ENCODE results near the gene GMIP.

Gene GMIP

DNA sequence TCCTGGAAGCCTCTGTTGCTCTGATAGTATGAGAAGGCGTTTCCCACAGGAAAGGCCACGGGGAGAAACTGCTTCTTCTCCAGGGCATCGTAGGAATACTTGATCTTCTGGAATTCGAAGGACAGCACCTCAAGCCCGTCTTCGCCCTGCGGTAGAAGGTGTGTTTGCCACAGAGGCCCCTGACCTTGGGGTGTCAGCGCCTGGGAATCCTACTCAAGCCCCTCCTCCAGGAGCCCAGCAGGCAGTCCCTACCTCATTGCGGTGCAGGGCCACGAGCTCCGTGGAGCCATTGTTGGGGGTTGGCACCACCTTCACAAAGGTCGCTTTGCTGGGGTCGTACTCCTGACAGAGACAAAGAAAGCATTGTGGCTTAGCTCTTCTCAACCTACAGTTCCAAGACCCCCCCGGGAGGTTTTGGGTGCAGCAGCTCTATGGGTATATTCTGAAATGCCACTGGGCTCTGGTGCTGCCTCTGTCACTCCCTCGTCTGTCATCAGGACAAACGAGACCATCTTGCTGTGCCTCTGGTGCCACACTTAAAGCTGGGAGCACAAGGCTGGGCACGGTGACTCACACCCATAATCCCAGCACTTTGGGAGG, 16.3 kb upstream of the GMIP start:
- DNase-seq = no peak

DNA sequence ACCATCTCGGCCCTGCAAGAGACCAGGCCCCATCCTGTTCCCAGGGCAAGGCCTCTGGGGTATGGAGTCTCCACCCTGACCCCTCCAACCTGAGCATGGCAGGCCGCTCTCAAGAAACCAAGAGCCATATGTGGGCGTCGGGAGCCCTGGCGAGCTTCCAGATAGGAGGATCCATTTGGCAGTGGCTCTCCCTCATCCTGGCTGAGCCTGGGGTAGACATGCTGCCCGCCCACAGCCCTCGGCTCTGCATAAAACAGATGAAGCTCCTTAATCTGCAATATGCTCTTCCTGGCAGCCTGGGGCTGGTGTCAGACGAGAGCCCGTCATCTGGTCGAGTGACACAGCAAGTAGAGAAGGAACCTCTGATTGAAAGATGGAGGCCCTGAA, 13.9 kb upstream of the GMIP start:
- no peak for DNase-seq

- no peak for DNase-seq
Measured at GRCh38 chr19:19656451-19657396, 13.3 kb upstream of the GMIP start.

DNA sequence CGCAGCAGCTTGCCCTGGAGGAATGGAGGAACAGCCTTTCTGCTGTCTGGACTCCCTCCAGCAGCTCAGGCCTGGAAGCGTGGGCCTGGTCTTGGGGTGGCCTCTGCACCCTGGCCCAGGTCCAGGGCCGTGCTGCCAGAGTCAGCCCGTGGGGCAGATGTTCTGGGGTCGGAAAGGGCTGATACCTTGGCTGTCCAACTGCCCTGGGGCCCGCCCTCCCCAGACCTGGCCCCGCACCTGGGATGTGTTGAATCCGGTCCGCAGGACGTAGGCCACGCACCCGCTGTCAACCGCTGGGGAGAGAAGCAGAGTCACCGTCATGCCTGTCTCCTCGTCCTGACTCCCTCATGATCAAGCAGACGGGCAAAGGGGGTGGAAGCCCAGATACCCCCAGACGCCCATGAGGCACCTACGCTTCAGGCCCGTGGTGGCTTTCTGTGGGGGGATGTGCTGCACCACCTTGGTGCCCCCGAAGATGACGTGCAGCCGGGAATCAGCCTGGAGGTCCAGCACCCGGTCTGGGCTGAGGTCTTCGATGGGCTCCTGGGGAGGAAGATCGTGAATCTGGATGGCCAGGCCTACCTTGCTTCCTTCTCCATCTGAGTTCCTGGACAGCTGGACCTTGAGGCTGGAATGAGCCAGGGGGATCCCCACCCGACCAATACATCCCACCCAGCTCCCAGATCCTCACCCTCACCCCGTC, 12.3 kb upstream of the GMIP start:
- DNase-seq = no peak

GRCh38 chr19:19655051-19655594, 11.7 kb upstream of the GMIP start:
- no peak for DNase-seq

GRCh38 chr19:19654441-19654840, 11.0 kb upstream of the GMIP start:
- no peak for DNase-seq

- no peak for DNase-seq
Measured at GRCh38 chr19:19653597-19654147, 10.2 kb upstream of the GMIP start.

- no peak for DNase-seq
Measured at GRCh38 chr19:19652482-19653295, 9.2 kb upstream of the GMIP start.

- no peak for DNase-seq
Measured at GRCh38 chr19:19651076-19651475, 7.6 kb upstream of the GMIP start.

DNA sequence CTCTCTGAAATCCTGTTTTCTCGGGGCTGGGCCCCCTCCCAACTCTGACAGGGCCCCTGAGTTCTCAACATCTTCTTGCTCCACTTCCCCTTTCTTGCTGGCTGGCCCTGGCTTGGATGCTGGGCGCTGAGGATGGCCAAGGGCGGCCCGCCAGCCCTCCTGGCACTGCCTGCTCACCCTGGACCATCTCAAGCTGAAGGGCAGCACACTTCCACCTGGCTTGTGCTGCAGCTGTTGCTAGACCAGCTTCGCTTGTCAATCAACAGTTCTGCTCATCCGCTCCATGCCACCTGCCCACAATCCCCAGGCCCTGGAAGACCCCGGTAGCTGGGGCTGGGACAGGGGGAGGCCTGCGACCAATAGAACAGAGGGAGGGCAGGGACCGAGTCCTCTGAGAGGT, 6.9 kb upstream of the GMIP start:
- DNase-seq = no peak

GRCh38 chr19:19649580-19649995, 6.1 kb upstream of the GMIP start:
- DNase-seq = no peak

DNA sequence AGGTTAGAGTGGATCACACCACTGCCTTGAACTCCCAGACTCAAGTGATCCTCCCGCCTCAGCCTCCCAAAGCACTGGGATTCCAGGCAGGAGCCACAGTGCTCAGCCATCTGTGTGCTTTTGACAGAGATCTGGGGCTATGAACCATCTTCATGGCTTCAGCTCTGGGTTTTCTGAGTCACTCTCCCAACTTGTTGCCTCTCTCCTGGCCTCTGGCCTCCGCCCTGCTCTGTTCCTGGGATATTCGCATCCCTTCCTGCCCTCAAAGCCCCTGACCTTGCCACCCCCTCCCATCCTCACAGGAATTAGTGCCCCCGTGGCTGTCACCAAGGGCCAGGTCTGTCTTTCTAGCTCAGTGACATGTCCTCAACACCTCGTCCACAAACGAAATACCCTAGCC, 5.7 kb upstream of the GMIP start:
- DNase-seq = no peak

- no peak for DNase-seq
Measured at GRCh38 chr19:19647037-19647835, 3.8 kb upstream of the GMIP start.

DNA sequence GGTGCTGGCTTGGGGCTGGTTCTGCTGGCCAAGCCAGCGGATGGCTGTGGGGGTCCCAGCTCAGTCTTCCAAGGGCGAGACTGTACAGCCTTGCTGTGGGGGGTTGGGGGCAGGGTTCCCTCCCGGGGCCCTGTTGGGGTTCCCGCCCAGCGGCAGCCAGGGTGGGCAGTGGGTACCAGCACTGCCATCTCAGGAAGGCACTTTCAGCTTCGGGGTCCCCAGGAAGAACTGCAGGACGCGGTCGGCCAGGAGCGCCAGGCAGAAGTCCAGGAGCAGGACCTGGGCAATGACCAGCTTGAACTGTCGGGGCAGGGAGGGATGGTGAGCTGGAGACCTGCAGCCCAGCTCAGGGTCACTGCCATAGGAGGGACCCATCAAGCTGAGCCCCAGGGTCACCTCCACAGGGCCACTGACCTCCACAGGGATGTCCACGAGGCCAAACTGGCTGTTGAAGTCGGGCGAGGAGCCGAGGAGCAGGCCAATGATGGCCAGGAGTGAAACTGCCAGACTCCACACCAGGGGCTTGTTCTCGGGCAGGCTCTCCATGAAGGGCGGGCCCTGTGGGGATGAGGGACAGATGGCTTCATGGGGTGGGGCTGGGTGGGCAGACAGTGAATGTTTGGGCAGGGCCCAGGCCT, 1.9 kb upstream of the GMIP start:
- no peak for DNase-seq

DNA sequence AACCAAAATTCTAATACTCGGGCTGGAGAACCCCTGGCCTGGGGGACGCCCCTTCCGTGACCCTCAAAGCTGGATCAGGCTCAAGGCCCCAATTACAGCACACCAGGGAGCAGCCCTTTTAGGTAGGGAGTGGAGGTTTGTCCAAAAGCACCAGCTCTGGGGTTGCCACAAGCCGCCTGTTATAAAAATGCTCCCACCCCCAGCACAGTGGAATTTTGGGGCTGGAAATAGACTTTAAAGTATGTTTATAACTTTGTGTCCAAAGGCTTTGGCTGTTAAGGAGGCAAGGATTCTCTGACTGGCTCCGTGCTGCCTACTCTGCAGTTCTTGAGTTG, 564 bp upstream of the GMIP start:
- DNase-seq = no peak

DNA sequence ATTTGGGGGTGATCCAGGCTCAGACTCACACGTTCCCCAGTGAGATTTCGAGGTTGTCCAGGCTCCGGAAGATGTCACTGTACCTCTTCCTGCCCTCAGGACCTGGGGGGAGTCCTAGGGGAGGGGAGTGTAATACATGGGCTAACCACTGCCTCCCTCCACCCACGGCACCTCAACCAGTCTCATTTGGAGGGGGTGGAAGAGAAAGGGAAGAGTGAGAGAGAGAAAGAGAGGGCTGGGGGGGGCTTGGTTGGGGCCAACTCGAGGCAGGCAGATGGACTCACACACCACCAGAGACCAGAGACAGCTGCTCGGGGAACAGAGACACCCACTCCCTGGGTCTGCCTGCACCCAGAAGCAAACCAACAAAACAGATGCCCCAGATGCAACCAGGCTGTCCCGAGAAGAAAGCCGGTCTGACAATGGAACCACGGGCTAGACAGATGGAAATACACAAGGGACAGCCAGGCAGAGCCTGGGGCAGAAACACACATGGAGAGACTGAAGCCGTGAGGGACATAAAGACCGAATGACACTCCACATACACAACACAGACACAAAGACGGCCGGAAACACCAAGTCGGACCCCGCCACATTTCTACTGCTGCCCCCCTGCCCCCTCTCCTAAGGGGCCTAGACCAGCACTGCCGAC, 825 bp downstream of the GMIP start:
- DNase-seq = peak; percentile 70

- DNase-seq = no peak
Measured at GRCh38 chr19:19637523-19638251, 5.8 kb downstream of the GMIP start.

DNA sequence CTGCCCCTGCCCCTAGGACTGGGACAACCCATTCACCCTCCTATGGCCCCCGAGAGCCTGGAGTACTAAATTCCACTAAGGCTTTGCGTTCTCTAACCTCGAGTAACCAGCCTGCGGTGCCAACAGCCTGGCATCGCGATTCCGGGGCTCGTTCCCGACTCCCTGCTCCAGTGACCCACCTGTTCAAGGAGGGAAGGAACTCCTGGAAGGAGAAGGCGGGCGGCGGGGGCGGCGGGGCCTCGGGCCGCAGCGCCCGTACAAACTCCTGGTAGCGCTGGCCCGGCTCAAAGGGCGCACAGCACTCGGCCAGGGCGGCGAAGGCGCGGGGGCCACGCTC, 6.3 kb downstream of the GMIP start:
- no peak for DNase-seq

GRCh38 chr19:19636573-19637185, 6.8 kb downstream of the GMIP start:
- no peak for DNase-seq

GRCh38 chr19:19635313-19635702, 8.1 kb downstream of the GMIP start:
- DNase-seq = no peak
